NCI-H1417 treated with DMSO at 0.1 percent for 48 hours (cell line): ENCODE results near the gene CGRRF1.

ENCODE experiments used
- DNase-seq: peaks from one replicate; lab custom pipeline; 2025; lab: John Stamatoyannopoulos, UW

CGRRF1 gene

GRCh38 chr14:54577977-54578376 is 68.3 kb downstream of the CGRRF1 start:
- DNase-seq, result no peak

GRCh38 chr14:54579621-54580020 is 69.9 kb downstream of the CGRRF1 start:
- DNase-seq, result no peak

- DNase-seq, result no peak
These were observed 71.2 kb downstream of the CGRRF1 start for GRCh38 chr14:54580933-54581332.

GRCh38 chr14:54582334-54582733 is 72.6 kb downstream of the CGRRF1 start:
- no peak for DNase-seq

GRCh38 chr14:54584097-54584496 is 74.4 kb downstream of the CGRRF1 start:
- no peak for DNase-seq

- DNase-seq, result no peak
These were observed 75.5 kb downstream of the CGRRF1 start for GRCh38 chr14:54585214-54585613.
